ENCODE data around the gene CD33.

The CD33 gene

DNA sequence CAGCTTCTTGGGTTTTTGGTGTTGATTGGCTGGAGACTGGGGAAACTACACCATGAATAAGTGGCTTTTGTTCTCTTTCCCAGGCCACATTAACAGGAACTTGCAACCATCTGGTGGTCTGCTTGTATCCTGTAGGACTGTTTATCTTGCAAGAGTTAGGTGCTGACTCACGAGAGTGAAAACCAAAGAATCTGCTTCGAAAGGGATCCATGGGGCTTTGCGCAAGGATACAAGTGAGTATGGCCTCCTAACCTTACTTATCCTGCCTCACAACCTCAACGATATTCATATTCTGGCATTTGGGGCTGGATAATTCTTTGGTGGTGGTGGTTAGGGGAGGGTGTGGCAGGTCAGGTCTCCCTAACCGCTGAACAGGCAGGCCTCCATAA is 21.3 kb downstream of the CD33 start:
- no peaks in the 10 kb centered on the region for H4K20me1 ChIP-seq (ENCODE audit: insufficient read depth, low read length)
- H3K27me3 ChIP-seq (replicated peaks; ENCODE audit: insufficient read depth, low read length) = no peaks in the 10 kb centered on the region; the same call in 1 of the 2 replicates
- no peaks in the 10 kb centered on the region for H3K9me2 ChIP-seq (replicated peaks; ENCODE audit: insufficient read depth, low read length)
- DNase-seq = no peak
- H2AFZ ChIP-seq (ENCODE audit: low read length) = no peak overlapping the region
- H3K4me3 ChIP-seq (ENCODE audit: low read length) = no peak overlapping the region
- no peaks in the 10 kb centered on the region for H3K79me2 ChIP-seq (ENCODE audit: low read length)
- no peak overlapping the region for H3K27ac ChIP-seq (ENCODE audit: low read length)
- no peaks in the 10 kb centered on the region for H3F3A ChIP-seq (ENCODE audit: insufficient read depth, low read length)
- TF ChIP-seq, protein P1, sequence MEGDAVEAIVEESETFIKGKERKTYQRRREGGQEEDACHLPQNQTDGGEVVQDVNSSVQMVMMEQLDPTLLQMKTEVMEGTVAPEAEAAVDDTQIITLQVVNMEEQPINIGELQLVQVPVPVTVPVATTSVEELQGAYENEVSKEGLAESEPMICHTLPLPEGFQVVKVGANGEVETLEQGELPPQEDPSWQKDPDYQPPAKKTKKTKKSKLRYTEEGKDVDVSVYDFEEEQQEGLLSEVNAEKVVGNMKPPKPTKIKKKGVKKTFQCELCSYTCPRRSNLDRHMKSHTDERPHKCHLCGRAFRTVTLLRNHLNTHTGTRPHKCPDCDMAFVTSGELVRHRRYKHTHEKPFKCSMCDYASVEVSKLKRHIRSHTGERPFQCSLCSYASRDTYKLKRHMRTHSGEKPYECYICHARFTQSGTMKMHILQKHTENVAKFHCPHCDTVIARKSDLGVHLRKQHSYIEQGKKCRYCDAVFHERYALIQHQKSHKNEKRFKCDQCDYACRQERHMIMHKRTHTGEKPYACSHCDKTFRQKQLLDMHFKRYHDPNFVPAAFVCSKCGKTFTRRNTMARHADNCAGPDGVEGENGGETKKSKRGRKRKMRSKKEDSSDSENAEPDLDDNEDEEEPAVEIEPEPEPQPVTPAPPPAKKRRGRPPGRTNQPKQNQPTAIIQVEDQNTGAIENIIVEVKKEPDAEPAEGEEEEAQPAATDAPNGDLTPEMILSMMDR (IDR thresholded peaks at IDR 0.05; ENCODE audit: low read length) = no peak
- no peak for TF ChIP-seq EZH2 (optimal IDR thresholded peaks at IDR 0.05; ENCODE audit: low read depth, low read length)
- no peak for TF ChIP-seq EZH2phosphoT487 (IDR thresholded peaks at IDR 0.05; ENCODE audit: low read length)
- no peaks in the 10 kb centered on the region for H3K36me3 ChIP-seq (replicated peaks; ENCODE audit: insufficient read depth, low read length)
- no peaks in the 10 kb centered on the region for H3K4me1 ChIP-seq (ENCODE audit: low read length)
- H3K9me3 ChIP-seq (replicated peaks; ENCODE audit: insufficient read depth, low read length) = no peaks in the 10 kb centered on the region
- no peak overlapping the region for H3K4me2 ChIP-seq (ENCODE audit: low read depth, low read length)
- no peak overlapping the region for H3K9ac ChIP-seq (ENCODE audit: low read length)

DNA sequence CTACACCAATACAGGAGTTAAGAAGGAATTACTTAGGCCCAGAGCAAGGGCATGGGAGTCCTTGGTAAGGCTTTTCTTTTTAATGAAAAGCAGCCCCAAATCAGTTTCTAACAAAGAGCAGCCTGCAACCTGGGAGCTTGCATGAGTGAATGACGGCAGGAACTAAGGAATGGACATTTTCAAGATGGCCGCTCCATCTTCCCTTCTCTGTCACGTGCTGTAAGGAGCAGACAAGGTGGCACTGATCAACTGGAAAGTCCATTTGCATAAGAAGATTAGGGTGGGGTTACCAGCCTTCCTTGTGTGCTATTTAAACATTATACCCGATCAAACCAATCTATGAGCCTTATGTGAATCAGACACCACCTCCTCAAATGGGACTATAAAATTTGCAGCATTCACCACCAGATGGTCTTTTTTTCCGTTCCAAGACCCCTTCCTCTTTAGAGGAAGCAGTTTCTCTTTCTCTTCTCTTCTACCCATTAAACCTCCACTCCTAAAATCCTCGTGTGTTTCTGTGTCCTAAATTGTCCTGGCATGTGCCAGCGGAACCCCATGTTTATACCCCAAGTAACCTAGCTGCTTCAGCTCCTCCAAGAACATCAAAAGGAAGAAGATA is 23.2 kb downstream of the CD33 start:
- H3F3A ChIP-seq (ENCODE audit: insufficient read depth, low read length) = no peaks in the 10 kb centered on the region
- H3K27me3 ChIP-seq (replicated peaks; ENCODE audit: insufficient read depth, low read length) = no peaks in the 10 kb centered on the region; the same call in 1 of the 2 replicates
- no peak overlapping the region for H3K4me3 ChIP-seq (ENCODE audit: low read length)
- no peak overlapping the region for H3K9ac ChIP-seq (ENCODE audit: low read length)
- no peak for DNase-seq
- no peaks in the 10 kb centered on the region for H3K9me3 ChIP-seq (replicated peaks; ENCODE audit: insufficient read depth, low read length)
- H2AFZ ChIP-seq (ENCODE audit: low read length) = no peak overlapping the region
- H4K20me1 ChIP-seq (ENCODE audit: insufficient read depth, low read length) = no peaks in the 10 kb centered on the region
- H3K4me1 ChIP-seq (ENCODE audit: low read length) = no peaks in the 10 kb centered on the region
- H3K79me2 ChIP-seq (ENCODE audit: low read length) = no peaks in the 10 kb centered on the region
- no peak overlapping the region for H3K4me2 ChIP-seq (ENCODE audit: low read depth, low read length)
- no peaks in the 10 kb centered on the region for H3K9me2 ChIP-seq (replicated peaks; ENCODE audit: insufficient read depth, low read length)
- no peak overlapping the region for H3K27ac ChIP-seq (ENCODE audit: low read length)
- H3K36me3 ChIP-seq (replicated peaks; ENCODE audit: insufficient read depth, low read length) = no peaks in the 10 kb centered on the region
- TF ChIP-seq, protein P1 (IDR thresholded peaks at IDR 0.05; ENCODE audit: low read length) = no peak
- no peak for TF ChIP-seq EZH2 (optimal IDR thresholded peaks at IDR 0.05; ENCODE audit: low read depth, low read length)
- TF ChIP-seq EZH2phosphoT487 (IDR thresholded peaks at IDR 0.05; ENCODE audit: low read length) = no peak

DNA sequence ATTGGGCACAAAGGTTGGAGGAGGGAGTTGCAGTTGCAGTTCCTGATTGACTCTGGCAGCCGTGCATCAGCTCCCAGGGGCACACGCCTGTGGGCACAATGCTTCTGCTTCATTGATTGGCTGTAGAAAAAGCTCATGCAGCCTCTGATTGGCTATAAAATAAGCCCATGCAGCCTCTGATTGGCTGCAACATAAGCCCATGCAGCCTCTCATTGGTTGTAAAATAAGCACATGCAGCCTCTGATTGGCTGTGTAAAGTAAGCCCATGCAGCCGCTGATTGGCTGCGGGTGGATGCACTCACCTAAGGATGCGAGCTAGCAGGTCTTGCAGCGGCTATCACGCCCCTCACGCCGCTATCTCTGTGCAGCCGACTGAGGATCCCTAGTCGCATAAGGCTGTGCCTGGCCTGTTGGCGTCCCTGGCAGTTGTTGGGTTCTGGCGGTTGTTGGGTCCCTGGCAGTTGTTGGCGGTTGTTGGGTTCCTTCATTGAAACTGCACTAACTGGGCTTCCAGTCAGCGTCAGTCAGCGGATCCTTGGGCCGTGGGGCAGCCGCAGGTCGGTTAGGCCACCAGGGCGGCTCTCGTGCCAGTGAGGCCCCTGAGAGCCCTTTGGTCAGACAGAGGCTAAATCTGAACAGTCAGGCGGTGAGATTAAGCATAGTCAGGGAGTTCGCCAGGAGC is 26.0 kb downstream of the CD33 start, which contains the start of gene SIGLECL1:
TSS of gene SIGLECL1 (plus strand) at position 295 of the 682 bp plus-strand sequence. CDS start 12,993 bp downstream, outside the sequence.
- Histone ChIP-seq H3K9me3 (replicated peaks; ENCODE audit: insufficient read depth, low read length) (no peaks in the 10 kb centered on the region), H3K4me3 (ENCODE audit: low read length) (no peak within 1 kb of the TSS), H3K36me3 (replicated peaks; ENCODE audit: insufficient read depth, low read length) (no peaks in the 10 kb centered on the region), H3K4me2 (ENCODE audit: low read depth, low read length) (no peak within 1 kb of the TSS), H3K27me3 (replicated peaks; ENCODE audit: insufficient read depth, low read length) (no peaks in the 10 kb centered on the region; the same call in 1 of the 2 replicates), H3K9ac (ENCODE audit: low read length) (no peak within 1 kb of the TSS), H3F3A (ENCODE audit: insufficient read depth, low read length) (no peaks in the 10 kb centered on the region), H3K9me2 (replicated peaks; ENCODE audit: insufficient read depth, low read length) (no peaks in the 10 kb centered on the region), H4K20me1 (ENCODE audit: insufficient read depth, low read length) (no peaks in the 10 kb centered on the region), H3K79me2 (ENCODE audit: low read length) (no peaks in the 10 kb centered on the region), H2AFZ (ENCODE audit: low read length) (no peak within 1 kb of the TSS), H3K4me1 (ENCODE audit: low read length) (no peaks in the 10 kb centered on the region), H3K27ac (ENCODE audit: low read length) (no peak within 1 kb of the TSS)
- TF ChIP-seq, protein P1 (IDR thresholded peaks at IDR 0.05; ENCODE audit: low read length) = no peak
- TF ChIP-seq EZH2 (optimal IDR thresholded peaks at IDR 0.05; ENCODE audit: low read depth, low read length) (no peak), EZH2phosphoT487 (IDR thresholded peaks at IDR 0.05; ENCODE audit: low read length) (no peak)
- DNase-seq = no peak

All from MM.1S (cell line).